ENCODE results near the gene GABRB3.

GABRB3 gene

GRCh38 chr15:26665957-26666791, 106.7 kb downstream of the GABRB3 start:
- Histone ChIP-seq H3K4me1 (ENCODE audit: insufficient read depth, poor library complexity, severe bottlenecking) (no peaks in the 10 kb centered on the region), H3K36me3 (ENCODE audit: low read depth) (no peaks in the 10 kb centered on the region), H3K9me3 (ENCODE audit: severe bottlenecking) (no peaks in the 10 kb centered on the region), H3K27me3 (ENCODE audit: insufficient read depth, poor library complexity, severe bottlenecking) (peaks cover 17% of the 10 kb centered on the region), H3K4me3 (ENCODE audit: severe bottlenecking) (no peak overlapping the region), H3K27ac (ENCODE audit: poor library complexity, severe bottlenecking) (no peak overlapping the region)
- ATAC-seq (ENCODE audit: low read depth) (no peak), DNase-seq (ENCODE audit: low spot score) (no peak)
- TF ChIP-seq CTCF (IDR thresholded peaks at IDR 0.05; ENCODE audit: poor library complexity, severe bottlenecking): no peak

GRCh38 chr15:26662283-26662682, 110.6 kb downstream of the GABRB3 start:
- 0 out of 3 replicates have a peak, but pooled peaks have one; percentile 23 for ATAC-seq (ENCODE audit: low read depth)
- no peak for DNase-seq (ENCODE audit: low spot score)
- TF ChIP-seq CTCF (IDR thresholded peaks at IDR 0.05; ENCODE audit: poor library complexity, severe bottlenecking): no peak
- Histone ChIP-seq H3K4me3 (ENCODE audit: severe bottlenecking) (no peak overlapping the region), H3K4me1 (ENCODE audit: insufficient read depth, poor library complexity, severe bottlenecking) (no peaks in the 10 kb centered on the region), H3K27ac (ENCODE audit: poor library complexity, severe bottlenecking) (no peak overlapping the region), H3K36me3 (ENCODE audit: low read depth) (no peaks in the 10 kb centered on the region), H3K9me3 (ENCODE audit: severe bottlenecking) (no peaks in the 10 kb centered on the region), H3K27me3 (ENCODE audit: insufficient read depth, poor library complexity, severe bottlenecking) (peaks cover 2% of the 10 kb centered on the region)

- DNase-seq (ENCODE audit: low spot score) (no peak), ATAC-seq (ENCODE audit: low read depth) (peak; percentile 17; the same call in 1 of the 3 replicates)
- Histone ChIP-seq H3K27me3 (ENCODE audit: insufficient read depth, poor library complexity, severe bottlenecking) (peaks cover 7% of the 10 kb centered on the region), H3K4me1 (ENCODE audit: insufficient read depth, poor library complexity, severe bottlenecking) (no peaks in the 10 kb centered on the region), H3K27ac (ENCODE audit: poor library complexity, severe bottlenecking) (no peak overlapping the region), H3K36me3 (ENCODE audit: low read depth) (no peaks in the 10 kb centered on the region), H3K9me3 (ENCODE audit: severe bottlenecking) (no peaks in the 10 kb centered on the region), H3K4me3 (ENCODE audit: severe bottlenecking) (no peak overlapping the region)
- no peak for TF ChIP-seq CTCF (IDR thresholded peaks at IDR 0.05; ENCODE audit: poor library complexity, severe bottlenecking)
Measured at GRCh38 chr15:26661748-26662147, 111.1 kb downstream of the GABRB3 start.

GRCh38 chr15:26661107-26661506, 111.8 kb downstream of the GABRB3 start:
- ATAC-seq (ENCODE audit: low read depth): no peak
- TF ChIP-seq CTCF (IDR thresholded peaks at IDR 0.05; ENCODE audit: poor library complexity, severe bottlenecking): no peak
- Histone ChIP-seq H3K27ac (ENCODE audit: poor library complexity, severe bottlenecking) (no peak overlapping the region), H3K27me3 (ENCODE audit: insufficient read depth, poor library complexity, severe bottlenecking) (peaks cover 7% of the 10 kb centered on the region), H3K36me3 (ENCODE audit: low read depth) (no peaks in the 10 kb centered on the region), H3K9me3 (ENCODE audit: severe bottlenecking) (no peaks in the 10 kb centered on the region), H3K4me3 (ENCODE audit: severe bottlenecking) (no peak overlapping the region), H3K4me1 (ENCODE audit: insufficient read depth, poor library complexity, severe bottlenecking) (no peaks in the 10 kb centered on the region)
- no peak for DNase-seq (ENCODE audit: low spot score)

GRCh38 chr15:26660241-26660640, 112.6 kb downstream of the GABRB3 start:
- DNase-seq (ENCODE audit: low spot score): no peak
- H3K9me3 ChIP-seq (ENCODE audit: severe bottlenecking): no peaks in the 10 kb centered on the region
- no peak for ATAC-seq (ENCODE audit: low read depth)
- no peak for TF ChIP-seq CTCF (IDR thresholded peaks at IDR 0.05; ENCODE audit: poor library complexity, severe bottlenecking)
- no peaks in the 10 kb centered on the region for H3K4me1 ChIP-seq (ENCODE audit: insufficient read depth, poor library complexity, severe bottlenecking)
- no peak overlapping the region for H3K27ac ChIP-seq (ENCODE audit: poor library complexity, severe bottlenecking)
- no peak overlapping the region for H3K4me3 ChIP-seq (ENCODE audit: severe bottlenecking)
- H3K27me3 ChIP-seq (ENCODE audit: insufficient read depth, poor library complexity, severe bottlenecking): peaks cover 7% of the 10 kb centered on the region
- H3K36me3 ChIP-seq (ENCODE audit: low read depth): no peaks in the 10 kb centered on the region

Measured in RWPE2 (cell line).